GM12875 (cell line): ENCODE measurements around the gene HAO2.

Experiments used
- H3K4me3 ChIP-seq: one replicate; pipeline ENCODE4 v1.5.1; 2011; ENCODE audit warnings: low read depth, low read length, control low read depth
- CTCF ChIP-seq: IDR thresholded peaks from 2 replicates; pipeline ENCODE4 v1.5.1; 2011; ENCODE audit warnings: low read depth, mild to moderate bottlenecking, control low read depth, inconsistent platforms, low read length, moderate library complexity, borderline replicate concordance; ENCODE audit not compliant: insufficient read depth

The HAO2 gene

GRCh38 chr1:119410961-119411360, 42.4 kb downstream of the HAO2 start:
- no peak overlapping the region for H3K4me3 ChIP-seq
- no peak for TF ChIP-seq CTCF

GRCh38 chr1:119414950-119415349, 46.4 kb downstream of the HAO2 start, which contains the start of gene HSD3B2:
Gene HSD3B2 (plus strand): TSS chr1:119415150. CDS start chr1:119415420, 270 bp downstream.
- TF ChIP-seq CTCF: no peak

GRCh38 chr1:119416006-119416640, 47.5 kb downstream of the HAO2 start:
- TF ChIP-seq CTCF: no peak
- no peak overlapping the region for H3K4me3 ChIP-seq

More at GRCh38 chr1:119414950-119415349, 46.4 kb downstream of the HAO2 start, which contains the start of gene HSD3B2:
- H3K4me3 ChIP-seq: no peak within 1 kb of the TSS

GRCh38 chr1:119419109-119419508, 50.5 kb downstream of the HAO2 start:
- H3K4me3 ChIP-seq: no peak overlapping the region
- no peak for TF ChIP-seq CTCF

- no peak overlapping the region for H3K4me3 ChIP-seq
- TF ChIP-seq CTCF: no peak
These were observed 52.1 kb downstream of the HAO2 start for GRCh38 chr1:119420638-119421037.

- TF ChIP-seq CTCF: no peak
- H3K4me3 ChIP-seq: no peak overlapping the region
These were observed 54.0 kb downstream of the HAO2 start for GRCh38 chr1:119422631-119423030.

GRCh38 chr1:119428991-119429390, 60.4 kb downstream of the HAO2 start:
- no peak overlapping the region for H3K4me3 ChIP-seq
- TF ChIP-seq CTCF: no peak
